KBM-7 (cell line): ENCODE data around the gene RASGEF1C.
A peak's percentile ranks its signal among the peaks of the same experiment; 100 is the strongest.

ENCODE experiments used
- DNase-seq: peaks from one replicate; pipeline ENCODE4 v3.0.0-alpha.2; 2015
- in situ Hi-C: fragments of 300-500 bp; cut with MboI; formaldehyde crosslinking; loops from 2 replicates; pipeline ENCODE4 v1.14.3; 2020; ENCODE audit warnings: low sequenced_read_pairs, low pct_unique_long_range_greater_than_20kb, mixed read lengths

Gene RASGEF1C

GRCh38 chr5:180209137-180209581 lies at the start of gene RASGEF1C:
Gene RASGEF1C (minus strand): TSS chr5:180209211. CDS start chr5:180138052, 71,159 bp downstream.
- peak; percentile 44 for DNase-seq
- in situ Hi-C loops, result no loop called here

- DNase-seq, result no peak
- in situ Hi-C loops, result no loop called here
Observed at GRCh38 chr5:180253036-180253824, 44.2 kb upstream of the RASGEF1C start.

- in situ Hi-C loops, result no loop called here
- DNase-seq, result no peak
Observed at GRCh38 chr5:180251887-180252286, 42.9 kb upstream of the RASGEF1C start.

GRCh38 chr5:180251141-180251540 lies 42.1 kb upstream of the RASGEF1C start:
- DNase-seq, result no peak
- in situ Hi-C loops, result no loop called here

GRCh38 chr5:180250329-180250728 lies 41.3 kb upstream of the RASGEF1C start:
- DNase-seq, result no peak
- in situ Hi-C loops, result no loop called here

GRCh38 chr5:180241600-180241999 lies 32.6 kb upstream of the RASGEF1C start:
- in situ Hi-C loops, result no loop called here
- DNase-seq, result no peak

GRCh38 chr5:180238631-180239030 lies 29.6 kb upstream of the RASGEF1C start:
- no peak for DNase-seq
- in situ Hi-C loops, result no loop called here

GRCh38 chr5:180235846-180236245 lies 26.8 kb upstream of the RASGEF1C start:
- in situ Hi-C loops, result no loop called here
- DNase-seq, result no peak

GRCh38 chr5:180235077-180235476 lies 26.1 kb upstream of the RASGEF1C start:
- no peak for DNase-seq
- in situ Hi-C loops, result no loop called here

GRCh38 chr5:180234271-180234670 lies 25.3 kb upstream of the RASGEF1C start:
- in situ Hi-C loops, result no loop called here
- DNase-seq, result no peak

- DNase-seq, result no peak
- in situ Hi-C loops, result no loop called here
Observed at GRCh38 chr5:180233729-180234128, 24.7 kb upstream of the RASGEF1C start.

GRCh38 chr5:180230017-180230416 lies 21.0 kb upstream of the RASGEF1C start:
- no peak for DNase-seq
- in situ Hi-C loops, result no loop called here

GRCh38 chr5:180222056-180222455 lies 13.0 kb upstream of the RASGEF1C start:
- in situ Hi-C loops, result no loop called here
- DNase-seq, result no peak

GRCh38 chr5:180217797-180218196 lies 8.8 kb upstream of the RASGEF1C start:
- no peak for DNase-seq
- in situ Hi-C loops, result no loop called here

GRCh38 chr5:180216646-180217171 lies 7.7 kb upstream of the RASGEF1C start:
- in situ Hi-C loops, result no loop called here
- DNase-seq, result no peak

GRCh38 chr5:180215783-180216630 lies 7.0 kb upstream of the RASGEF1C start:
- DNase-seq, result no peak
- in situ Hi-C loops, result no loop called here

- DNase-seq, result no peak
- in situ Hi-C loops, result no loop called here
Observed at GRCh38 chr5:180214870-180215770, 6.1 kb upstream of the RASGEF1C start.

- in situ Hi-C loops, result no loop called here
- no peak for DNase-seq
Observed at GRCh38 chr5:180213657-180214207, 4.7 kb upstream of the RASGEF1C start.

GRCh38 chr5:180213256-180213600 lies 4.2 kb upstream of the RASGEF1C start:
- no peak for DNase-seq
- in situ Hi-C loops, result no loop called here
